GDM1 (cell line): ENCODE measurements around the gene CTNNBL1.

Experiments used
- DNase-seq: peaks from one replicate; lab custom pipeline; 2025; lab: John Stamatoyannopoulos, UW

The CTNNBL1 gene

DNA sequence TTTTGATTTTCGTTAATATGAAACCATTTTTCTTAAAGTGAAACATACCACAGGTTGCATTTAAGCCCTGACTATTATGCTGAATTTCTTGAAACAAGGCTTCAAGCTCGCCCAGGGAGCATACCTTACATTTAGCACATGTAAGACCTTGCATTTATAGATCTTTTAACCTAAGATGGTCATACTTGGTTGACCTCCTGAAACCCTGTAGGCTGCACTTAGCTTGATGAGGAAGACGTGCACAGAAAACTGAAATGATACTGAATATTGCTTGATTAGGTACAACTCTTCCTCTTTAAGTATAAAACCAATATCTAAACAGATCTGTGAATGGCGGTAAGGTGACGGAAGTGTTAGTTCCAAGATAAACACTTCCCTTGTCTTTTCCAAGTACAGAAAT, 82.2 kb downstream of the CTNNBL1 start:
- DNase-seq = no peak

DNA sequence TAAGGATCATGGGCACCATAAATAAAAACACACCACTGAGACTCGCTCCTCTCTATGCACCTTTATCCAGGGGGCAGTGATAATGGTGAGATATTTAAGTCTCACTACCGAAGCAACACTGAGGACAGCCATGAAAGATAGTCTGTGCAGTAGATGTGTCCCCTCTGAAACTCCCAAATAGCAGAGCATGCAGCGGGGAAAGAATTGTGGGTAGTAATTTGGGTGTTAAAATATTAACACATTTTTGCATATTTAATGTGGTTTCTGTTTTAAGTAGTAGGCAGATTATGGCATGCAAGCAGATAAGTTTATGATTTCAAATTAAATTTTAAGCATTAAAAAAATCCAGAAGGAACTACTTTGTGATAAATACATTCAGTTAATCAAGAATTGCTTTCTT, 82.7 kb downstream of the CTNNBL1 start:
- DNase-seq = no peak

DNA sequence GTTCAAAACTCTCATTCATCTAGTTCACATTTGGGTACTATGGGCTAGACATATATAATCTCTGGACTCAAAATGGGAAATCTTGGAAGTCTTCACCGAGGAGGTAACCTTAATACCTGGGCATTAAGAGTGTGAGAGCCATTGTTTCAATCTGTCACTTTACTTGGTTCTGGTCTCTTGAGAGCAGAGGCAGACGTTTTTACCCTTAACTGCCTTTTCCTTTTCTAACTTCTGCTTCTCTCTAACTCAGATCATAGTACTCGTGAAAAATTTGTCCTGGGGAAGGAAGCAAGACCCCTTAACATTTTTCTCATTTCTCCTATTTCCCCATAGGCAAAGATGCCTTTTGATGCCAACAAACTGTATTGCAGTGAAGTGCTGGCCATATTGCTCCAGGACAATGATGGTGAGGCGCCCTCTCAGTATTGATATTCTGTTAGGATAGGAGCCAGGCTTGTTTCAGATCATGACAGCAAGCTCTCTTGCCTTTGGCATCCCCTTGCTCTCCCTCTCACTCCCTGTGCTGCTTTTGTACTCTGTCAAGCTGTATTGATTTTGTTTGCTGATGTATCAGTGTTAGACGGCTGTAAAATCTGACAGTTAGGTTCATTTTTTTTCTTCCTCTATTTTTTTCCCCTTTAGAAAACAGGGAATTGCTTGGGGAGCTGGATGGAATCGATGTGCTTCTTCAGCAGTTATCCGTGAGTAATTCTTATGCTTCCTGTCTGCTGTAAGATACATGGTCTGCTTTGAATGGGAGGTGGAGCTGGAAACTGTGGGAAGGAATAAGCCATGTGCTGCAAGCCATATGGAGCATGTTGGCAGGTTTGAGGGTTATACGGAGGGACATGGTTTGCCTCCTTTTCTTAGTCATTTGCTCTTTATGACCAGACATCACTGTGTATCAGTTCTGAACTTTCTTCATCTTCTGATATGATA, 83.5 kb downstream of the CTNNBL1 start:
- DNase-seq = no peak

DNA sequence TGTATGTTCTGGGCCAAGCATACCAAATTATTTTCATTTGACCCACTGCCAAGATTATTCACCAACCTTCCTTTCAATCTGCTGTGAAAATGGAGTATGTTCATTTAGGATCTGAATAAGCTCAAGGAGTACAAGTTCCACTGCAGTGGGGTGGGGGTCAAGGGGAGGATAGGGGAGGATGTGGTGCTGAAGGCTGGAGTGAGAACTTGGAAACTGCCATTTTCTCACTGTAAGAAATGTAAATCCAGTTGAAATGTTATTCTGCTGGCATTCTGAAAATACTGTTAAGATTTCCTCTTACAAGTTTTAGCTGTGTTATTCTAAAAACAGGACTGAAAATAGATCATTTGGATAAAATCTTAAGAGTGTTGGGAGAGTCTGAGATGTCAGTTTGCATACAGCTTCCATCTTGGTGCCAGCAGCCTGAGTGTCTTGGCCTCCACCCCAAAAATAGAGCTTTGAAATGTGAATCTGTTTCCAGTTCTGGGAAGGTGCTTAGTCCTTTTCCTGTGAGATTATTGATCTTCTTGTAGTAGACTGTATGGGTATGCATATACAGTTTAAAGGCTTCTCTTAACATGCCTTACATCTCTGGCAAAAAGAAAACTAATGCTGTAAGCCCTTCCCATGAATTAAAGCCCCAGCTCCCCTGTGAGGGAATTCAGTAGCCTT, 84.3 kb downstream of the CTNNBL1 start:
- no peak for DNase-seq

DNA sequence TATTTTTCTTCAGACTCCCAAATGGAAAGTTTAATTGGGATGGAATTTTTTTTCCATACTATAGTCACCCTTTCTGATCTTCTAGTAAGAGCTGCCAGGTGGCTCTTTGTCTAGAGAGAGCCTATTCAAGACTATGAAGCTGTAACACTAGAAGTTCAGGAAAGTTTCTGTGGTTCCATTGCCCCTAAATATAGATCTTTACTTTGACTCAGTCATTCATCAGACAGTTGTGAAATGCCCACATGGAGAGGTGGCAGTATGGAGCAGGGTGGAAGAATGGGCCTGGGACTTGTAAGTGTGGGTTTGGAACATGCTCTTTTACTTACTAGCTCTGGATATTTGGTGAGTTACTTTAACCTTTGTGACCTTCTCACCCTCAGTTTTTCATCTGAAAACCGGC, 87.8 kb downstream of the CTNNBL1 start:
- no peak for DNase-seq

DNA sequence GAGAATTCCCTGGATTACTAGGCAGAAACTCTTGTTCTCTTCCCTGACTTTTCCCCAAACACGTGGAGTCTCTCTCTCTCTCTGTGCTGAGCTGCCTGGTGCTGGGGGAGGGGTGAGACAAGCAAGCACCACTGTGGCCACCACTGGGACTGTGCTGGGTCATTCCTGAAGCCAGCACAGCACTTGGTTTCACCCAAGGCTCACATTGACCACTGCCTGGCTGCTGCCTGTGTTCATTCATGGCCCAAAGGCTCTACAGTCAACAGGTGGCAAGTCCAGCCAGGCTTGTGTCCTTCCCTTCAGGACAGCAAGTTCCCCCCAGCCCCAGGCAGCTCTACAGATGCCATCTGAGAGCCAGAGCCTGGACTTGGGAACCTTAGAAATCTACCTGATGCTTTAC, 92.2 kb downstream of the CTNNBL1 start:
- DNase-seq = no peak

DNA sequence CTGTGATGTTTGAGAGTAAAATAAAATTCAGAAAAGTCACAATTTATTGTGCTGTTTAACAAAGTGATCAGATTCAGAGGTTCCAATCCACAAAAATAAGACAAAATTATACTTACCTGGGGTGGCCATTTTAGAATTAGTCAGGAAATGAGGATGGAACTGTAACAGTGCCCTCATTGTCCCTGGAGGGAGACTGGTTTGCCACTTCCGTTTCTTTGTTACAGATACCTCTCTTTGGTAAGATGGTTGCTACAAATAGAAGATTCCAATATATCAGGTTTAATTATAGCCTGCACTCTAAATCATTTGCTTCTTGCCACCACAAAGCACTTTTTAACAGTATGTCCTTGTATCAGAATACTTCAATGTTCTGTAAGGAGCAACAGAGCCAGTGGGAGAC, 95.6 kb downstream of the CTNNBL1 start:
- no peak for DNase-seq

DNA sequence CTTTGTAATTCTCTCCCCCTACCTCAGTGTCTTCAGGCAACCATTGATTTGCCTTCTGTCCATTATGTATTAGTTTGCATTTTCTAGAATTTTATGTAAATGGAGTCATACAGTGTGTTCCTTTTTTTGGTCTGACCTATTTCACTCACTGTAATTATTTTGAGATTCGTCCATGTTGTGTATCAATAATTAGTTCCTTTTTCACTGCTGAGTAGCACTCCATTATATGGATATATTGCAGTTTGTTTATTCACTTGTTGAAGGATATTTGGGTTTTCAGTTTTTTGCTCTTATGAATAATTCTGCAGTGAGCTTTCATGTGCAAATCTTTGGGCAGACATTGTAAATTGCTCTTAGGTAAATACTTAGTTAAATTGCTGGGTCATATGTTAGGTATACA, 97.1 kb downstream of the CTNNBL1 start:
- no peak for DNase-seq

DNA sequence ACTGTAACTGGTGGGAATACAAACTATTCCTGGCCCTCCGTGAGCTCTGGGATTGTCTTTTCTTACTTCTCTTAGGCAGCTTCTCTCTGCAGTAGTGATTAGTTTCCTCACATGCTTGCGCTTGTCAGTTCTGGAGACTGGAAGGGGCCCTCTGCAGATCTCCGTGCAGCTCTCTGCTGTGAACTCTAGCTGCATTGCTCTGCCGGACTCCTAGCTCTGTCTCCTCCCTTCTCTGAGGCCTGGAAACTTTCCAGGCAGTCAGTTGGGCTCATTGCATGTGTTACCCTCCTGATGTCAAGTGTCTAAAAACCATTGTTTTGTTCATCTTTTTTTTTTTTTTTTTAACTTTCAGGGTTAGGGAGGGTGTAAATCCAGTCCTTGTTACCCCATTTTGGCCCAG, 102.3 kb downstream of the CTNNBL1 start:
- no peak for DNase-seq

DNA sequence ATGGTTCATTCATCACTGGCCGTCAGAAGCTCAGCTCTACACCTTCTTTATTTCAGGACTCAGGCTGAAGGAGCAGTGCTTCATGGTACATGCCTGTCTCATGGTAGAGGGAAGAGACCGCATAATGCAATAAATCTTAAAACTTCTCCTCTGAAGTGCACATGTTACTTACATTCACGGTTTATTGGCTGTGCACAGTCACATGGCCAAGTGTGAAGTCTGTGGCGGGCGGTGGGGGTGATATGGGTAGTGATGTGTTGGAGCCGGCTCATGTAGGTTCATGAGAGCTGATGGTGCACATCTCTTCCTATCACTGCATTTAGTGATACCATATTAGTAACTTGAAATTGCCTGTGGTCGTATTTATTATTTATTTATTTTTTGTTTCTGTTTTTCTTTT, 102.9 kb downstream of the CTNNBL1 start:
- DNase-seq = no peak

DNA sequence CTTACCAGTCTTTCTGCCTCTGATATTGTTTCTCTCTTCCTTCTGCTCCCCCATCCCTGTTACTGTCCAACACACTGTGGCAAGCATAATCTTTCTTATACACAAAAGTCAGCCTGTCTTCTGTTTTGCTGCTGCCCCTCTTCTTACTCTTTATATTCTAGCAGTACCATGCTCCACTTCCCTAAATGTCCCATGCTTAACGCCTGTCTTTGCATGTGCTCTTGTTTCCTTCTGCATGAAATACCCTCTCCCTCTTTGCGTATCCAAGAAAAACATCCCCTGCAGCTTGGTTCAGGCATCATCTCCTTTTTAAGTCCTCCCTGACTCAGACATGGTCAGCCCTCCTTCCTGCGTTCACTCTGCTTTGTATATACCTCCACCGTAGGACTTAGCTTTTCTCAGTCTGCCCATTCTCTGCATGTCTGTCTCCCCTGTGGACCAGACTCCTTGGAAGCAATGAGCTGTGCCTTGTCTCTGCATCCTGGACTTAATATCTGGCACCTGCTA, 103.9 kb downstream of the CTNNBL1 start:
- DNase-seq = no peak

DNA sequence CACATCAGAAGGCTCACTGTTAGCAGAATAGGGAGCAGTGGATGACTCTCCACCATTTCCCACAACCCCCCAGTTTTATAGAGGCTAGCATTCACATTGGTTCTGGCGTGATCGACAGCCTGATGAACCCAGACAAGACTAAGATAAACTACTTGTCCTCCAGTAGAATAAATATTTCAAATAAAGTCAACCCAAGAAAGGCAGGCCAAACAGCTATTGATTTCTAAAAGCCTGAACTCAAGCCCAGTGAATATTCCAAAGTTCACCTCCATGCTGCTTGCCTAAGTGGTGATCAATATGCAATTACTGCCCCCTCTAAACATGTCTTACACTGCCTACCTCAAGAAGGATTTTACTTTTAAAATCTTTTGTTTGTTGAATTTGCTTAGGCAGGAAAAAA, 104.5 kb downstream of the CTNNBL1 start:
- DNase-seq = no peak

DNA sequence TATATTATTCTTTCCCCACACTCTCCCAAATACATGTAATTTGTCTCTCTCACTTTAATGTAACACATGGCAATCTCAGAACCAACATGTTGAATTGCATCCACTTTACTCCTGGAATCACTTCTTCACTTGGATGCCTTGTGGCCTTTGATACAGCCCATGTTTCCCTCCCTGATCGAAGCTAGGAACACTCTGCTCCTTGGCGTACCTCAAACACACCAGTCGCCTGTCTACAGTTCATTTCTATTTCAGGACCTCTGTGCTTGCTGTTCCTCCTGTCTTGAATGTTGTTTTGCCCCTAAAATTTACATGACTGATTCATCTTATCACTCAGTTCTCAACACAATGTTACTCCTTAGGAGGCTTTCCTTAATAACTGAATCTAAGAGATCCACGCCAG, 106.8 kb downstream of the CTNNBL1 start:
- no peak for DNase-seq

DNA sequence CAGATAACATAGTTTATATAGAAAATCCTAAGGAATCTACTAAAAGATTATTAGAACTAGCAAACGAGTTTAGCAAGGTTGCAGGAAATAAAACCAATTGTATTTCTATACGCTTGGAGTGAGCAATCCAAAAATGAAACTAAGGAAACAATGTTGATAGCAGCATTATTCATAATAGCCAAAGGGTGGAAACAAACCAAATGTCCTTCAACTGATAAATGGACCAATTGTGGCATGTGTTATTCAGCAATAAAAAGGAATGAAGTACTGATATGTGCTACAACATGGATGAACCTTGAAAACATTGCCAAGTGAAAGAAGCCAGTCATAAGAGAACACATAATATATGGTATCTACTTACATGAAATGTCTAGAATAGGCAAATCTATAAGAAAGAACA, 108.1 kb downstream of the CTNNBL1 start:
- DNase-seq = no peak

DNA sequence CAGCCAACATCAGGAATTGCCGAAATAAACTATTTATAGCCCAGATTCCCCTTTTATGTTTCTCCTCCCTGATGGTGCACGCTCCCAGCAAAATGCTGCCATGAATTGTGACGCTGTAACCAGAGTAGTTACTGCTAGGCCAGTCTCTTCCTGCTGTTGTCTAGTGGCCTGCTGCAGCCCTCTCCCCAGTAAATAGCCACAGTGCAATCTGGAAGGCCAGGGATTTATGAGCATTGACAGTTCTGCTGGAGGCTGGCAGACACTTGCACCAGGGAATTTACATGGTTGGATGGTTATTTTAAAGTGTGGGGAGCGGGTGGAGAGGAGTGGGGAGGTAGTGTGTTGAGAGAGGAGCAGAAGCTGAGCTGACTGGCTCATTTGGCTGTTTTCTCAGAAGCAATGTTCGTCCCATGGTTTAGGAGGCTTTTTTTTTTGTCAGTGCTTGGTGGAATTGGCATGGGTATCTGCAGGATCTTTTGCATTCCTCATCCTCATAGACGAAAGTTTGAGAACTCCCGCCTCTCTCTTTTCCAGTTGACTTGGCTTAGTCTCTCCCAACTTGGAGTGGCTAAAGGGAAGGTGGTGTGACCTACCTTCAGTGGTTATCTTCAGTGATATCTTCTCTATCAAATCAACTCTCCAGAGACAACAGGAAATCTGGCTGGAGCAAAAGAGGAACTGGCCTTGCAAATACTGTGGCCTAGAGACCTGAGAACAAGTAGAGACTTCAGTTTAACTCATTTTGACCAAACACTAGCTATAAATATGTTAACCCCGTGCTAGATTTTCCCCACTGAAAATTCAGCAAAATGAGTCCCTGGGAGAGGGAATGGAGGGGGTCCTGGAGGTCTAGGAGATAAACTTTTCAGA, 109.8 kb downstream of the CTNNBL1 start:
- no peak for DNase-seq

DNA sequence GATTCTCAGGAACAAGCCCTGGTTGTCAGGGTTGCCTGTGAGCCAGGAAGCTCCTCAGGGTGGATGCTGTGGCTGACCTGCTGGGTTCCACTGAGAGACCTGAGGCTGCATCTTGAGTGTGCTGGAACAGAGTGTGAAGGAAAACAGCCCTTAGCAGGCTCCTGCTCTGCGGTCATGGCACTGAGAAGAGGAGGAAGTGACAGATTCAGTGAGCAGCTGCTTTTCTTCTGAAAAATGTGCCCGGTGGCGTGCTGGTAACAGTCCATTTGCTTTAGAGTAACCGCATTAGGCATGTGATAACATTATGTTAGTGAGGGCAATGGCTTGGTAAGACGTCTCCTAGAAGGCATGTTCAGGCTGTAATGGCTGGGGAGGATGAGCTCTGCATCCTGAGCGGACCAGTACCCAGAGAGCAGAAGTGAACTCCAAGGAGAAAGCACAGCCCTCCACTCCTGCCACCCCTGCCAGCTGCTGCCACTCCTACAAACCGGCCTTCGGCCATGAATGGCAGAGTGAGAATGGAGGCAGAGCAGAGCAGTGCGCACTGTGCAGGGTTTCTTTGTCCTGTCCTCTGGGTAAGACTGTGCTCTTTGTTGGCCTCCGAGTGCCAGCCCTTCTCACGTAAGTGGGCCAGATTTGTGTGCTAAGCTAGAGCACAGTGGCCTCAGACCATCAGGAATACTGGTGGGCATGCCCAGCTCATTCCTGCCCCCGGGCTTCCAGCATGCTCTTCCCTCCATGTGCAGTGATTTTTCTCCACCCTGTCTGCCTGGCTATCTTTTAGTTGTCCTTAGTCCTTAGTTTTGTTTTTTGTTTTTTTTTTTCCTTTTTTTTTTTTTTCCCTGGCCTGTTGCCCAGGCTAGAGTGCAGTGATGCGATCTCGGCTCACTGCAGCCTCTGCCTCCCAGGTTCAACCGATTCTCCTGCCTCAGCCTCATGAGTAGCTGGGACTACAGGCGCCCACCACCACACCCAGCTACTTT, 111.0 kb downstream of the CTNNBL1 start:
- DNase-seq = no peak

DNA sequence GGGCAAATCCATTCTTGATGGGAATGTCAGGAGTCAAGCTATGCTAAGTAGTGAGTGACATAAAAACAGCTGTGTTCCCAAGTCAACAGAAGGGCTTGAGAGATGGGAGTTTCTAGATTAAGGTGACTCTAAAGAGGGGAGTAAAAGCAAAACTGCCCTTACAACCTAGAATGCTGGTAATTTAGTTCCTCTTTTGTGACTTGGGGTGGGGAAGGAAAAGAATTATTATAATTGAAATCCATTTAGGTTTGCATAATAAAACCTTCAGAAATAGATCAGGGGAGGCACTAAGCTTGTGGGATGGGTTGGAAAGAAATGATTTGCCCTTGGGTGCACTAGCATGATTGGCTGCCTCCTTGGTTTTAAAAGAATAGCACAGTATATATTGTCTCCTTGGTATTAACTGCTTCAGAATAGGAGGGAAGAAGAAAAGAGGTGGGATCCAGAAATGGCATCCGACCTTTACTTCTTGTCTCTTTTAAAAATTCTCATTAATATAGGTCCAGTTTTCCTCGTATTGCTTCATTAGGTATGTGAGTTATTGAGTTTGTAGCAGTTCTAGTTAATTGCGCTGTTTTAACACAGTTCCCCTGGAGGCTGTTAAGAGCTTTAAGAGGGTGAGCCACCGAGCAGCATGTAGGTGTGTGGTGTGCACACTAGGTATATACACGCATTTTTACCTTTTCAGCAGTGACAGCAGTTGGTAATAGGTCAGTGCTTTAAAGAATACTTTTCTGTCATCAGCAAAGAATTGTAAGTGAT, 113.8 kb downstream of the CTNNBL1 start:
- DNase-seq = no peak

DNA sequence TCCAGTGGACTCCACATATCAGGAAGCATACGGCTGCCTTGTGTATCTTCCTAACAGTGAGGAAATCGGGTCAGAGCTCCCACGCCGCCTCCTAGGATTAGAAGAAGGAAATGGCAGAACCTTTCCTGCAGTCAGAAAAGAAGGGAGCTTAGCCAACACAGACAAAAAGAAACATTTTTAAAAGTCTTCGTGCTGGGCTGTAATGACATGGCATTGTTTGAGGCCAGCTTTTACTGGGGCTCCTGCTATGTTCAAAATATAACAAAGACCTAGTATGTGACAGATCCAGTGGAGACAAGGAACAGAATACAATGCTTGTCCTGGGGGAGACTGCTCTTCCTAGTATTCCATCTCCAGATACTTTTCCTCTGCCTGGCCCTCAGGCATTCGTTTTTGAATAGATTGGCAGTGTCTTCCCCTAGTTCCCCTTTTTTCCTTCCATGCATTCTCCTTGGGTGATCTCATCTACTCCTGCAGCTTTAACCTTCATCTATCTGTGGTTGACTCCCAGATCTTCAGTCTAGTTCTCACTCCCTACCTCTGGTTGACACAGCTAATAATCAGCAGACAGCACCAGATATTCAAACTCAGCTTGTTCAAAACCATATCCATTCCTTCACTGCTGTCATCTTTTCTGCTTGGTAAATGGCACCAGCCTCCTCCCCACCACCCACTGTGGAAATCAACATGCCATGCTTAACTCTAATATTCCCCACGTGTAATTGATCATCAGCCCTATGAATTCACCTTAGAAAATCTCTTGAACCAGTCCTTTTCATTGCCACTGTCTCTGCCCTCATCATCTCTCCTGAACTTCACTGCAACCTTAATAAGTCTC, 114.6 kb downstream of the CTNNBL1 start:
- no peak for DNase-seq

DNA sequence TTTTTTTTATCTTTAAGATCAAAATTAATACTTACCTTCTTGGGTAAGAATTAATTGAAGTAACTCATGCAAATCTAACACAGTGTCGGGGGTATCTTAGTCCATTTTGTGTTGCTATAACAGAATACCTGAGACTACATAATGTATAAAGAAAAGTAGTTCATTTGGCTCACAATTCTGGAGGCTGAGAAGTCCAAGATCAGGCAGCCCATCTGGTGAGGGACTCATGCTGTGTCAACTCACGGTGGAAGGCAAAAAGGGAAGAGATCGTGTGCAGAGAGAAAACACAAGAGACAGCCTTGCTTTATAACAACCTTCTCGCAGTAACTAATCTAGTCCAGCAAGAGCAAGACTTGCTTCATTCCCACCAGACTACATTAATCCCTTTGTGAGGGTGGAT, 116.2 kb downstream of the CTNNBL1 start:
- DNase-seq = no peak
